DOHH2 (cell line): ENCODE measurements around the gene UGT1A6.

Experiments used
- H3F3A ChIP-seq: fragments of 200-600 bp; sonication (generic), shearing (Covaris generic); 2 replicates; pipeline ENCODE4 v1.6.0; 2016; ENCODE audit warnings: antibody characterized with exemption, mild to moderate bottlenecking; ENCODE audit not compliant: control insufficient read depth, insufficient read depth
- H3K27ac ChIP-seq: fragments of 200-600 bp; sonication (generic); 2 replicates; pipeline ENCODE4 v1.5.1; 2014; ENCODE audit warnings: low read depth, mild to moderate bottlenecking, low read length, moderate library complexity
- H3K27me3 ChIP-seq: fragments of 200-600 bp; sonication (generic); 2 replicates; pipeline ENCODE4 v1.6.1; 2014; ENCODE audit warnings: mild to moderate bottlenecking, low read length, mixed read lengths; ENCODE audit not compliant: control insufficient read depth
- H3K36me3 ChIP-seq: fragments of 200-600 bp; sonication (generic); 2 replicates; pipeline ENCODE4 v1.6.1; 2014; ENCODE audit warnings: mild to moderate bottlenecking, low read length, moderate library complexity, mixed read lengths; ENCODE audit not compliant: control insufficient read depth
- H3K4me1 ChIP-seq: fragments of 200-600 bp; sonication (generic); 2 replicates; pipeline ENCODE4 v1.6.1; 2014; ENCODE audit warnings: mild to moderate bottlenecking, low read length, mixed read lengths; ENCODE audit not compliant: control insufficient read depth
- H3K4me2 ChIP-seq: fragments of 200-600 bp; sonication (generic); 2 replicates; pipeline ENCODE4 v1.6.0; 2014; ENCODE audit warnings: mild to moderate bottlenecking, low read length, moderate library complexity
- H3K4me3 ChIP-seq: fragments of 200-600 bp; sonication (generic); 2 replicates; pipeline ENCODE4 v1.5.1; 2014; ENCODE audit warnings: mild to moderate bottlenecking, low read length, mixed read lengths
- H3K79me2 ChIP-seq: fragments of 200-600 bp; sonication (generic); 2 replicates; pipeline ENCODE4 v1.6.1; 2014; ENCODE audit warnings: mild to moderate bottlenecking, low read length, mixed read lengths; ENCODE audit not compliant: control insufficient read depth
- H3K9me2 ChIP-seq: fragments of 200-600 bp; sonication (generic); replicated peaks from 2 replicates; pipeline ENCODE4 v1.6.1; 2014; ENCODE audit warnings: mild to moderate bottlenecking, low read length, mixed read lengths; ENCODE audit not compliant: control insufficient read depth
- H3K9me3 ChIP-seq: fragments of 200-600 bp; sonication (generic); 2 replicates; pipeline ENCODE4 v1.6.1; 2014; ENCODE audit warnings: antibody characterized with exemption, low read length, mixed read lengths; ENCODE audit not compliant: control insufficient read depth, insufficient read depth
- H4K20me1 ChIP-seq: fragments of 200-600 bp; sonication (generic); 2 replicates; pipeline ENCODE4 v1.6.0; 2014; ENCODE audit warnings: low read depth, mild to moderate bottlenecking, antibody characterized with exemption, low read length, moderate library complexity; ENCODE audit not compliant: control insufficient read depth, insufficient read depth
- EZH2phosphoT487 ChIP-seq: fragments of 200-600 bp; sonication (generic); IDR thresholded peaks from 2 replicates; pipeline ENCODE4 v1.6.1; 2017; ENCODE audit warnings: borderline replicate concordance, mild to moderate bottlenecking, antibody characterized with exemption, low read length, moderate library complexity, mixed read lengths
- TF ChIP-seq, protein P1 (sequence below): fragments of 200-600 bp; sonication (generic); IDR thresholded peaks from one replicate; pipeline ENCODE4 v1.5.1; 2014; ENCODE audit warnings: antibody characterized with exemption, mild to moderate bottlenecking, low read depth, low read length; ENCODE audit not compliant: poor library complexity, severe bottlenecking

UGT1A6 gene

GRCh38 chr2:233794128-233794658, 101.5 kb downstream of the UGT1A6 start:
- Histone ChIP-seq H3F3A (no peaks in the 10 kb centered on the region), H3K79me2 (no peaks in the 10 kb centered on the region), H3K9me3 (no peaks in the 10 kb centered on the region), H4K20me1 (no peaks in the 10 kb centered on the region), H3K4me3 (no peak overlapping the region), H3K4me2 (no peak overlapping the region), H3K36me3 (no peaks in the 10 kb centered on the region), H3K9me2 (no peaks in the 10 kb centered on the region), H3K27me3 (no peaks in the 10 kb centered on the region), H3K27ac (no peak overlapping the region), H3K4me1 (peaks cover 5% of the 10 kb centered on the region; the same call in 1 of the 2 replicates)
- TF ChIP-seq, protein P1, sequence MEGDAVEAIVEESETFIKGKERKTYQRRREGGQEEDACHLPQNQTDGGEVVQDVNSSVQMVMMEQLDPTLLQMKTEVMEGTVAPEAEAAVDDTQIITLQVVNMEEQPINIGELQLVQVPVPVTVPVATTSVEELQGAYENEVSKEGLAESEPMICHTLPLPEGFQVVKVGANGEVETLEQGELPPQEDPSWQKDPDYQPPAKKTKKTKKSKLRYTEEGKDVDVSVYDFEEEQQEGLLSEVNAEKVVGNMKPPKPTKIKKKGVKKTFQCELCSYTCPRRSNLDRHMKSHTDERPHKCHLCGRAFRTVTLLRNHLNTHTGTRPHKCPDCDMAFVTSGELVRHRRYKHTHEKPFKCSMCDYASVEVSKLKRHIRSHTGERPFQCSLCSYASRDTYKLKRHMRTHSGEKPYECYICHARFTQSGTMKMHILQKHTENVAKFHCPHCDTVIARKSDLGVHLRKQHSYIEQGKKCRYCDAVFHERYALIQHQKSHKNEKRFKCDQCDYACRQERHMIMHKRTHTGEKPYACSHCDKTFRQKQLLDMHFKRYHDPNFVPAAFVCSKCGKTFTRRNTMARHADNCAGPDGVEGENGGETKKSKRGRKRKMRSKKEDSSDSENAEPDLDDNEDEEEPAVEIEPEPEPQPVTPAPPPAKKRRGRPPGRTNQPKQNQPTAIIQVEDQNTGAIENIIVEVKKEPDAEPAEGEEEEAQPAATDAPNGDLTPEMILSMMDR, result no peak
- no peak for TF ChIP-seq EZH2phosphoT487

DNA sequence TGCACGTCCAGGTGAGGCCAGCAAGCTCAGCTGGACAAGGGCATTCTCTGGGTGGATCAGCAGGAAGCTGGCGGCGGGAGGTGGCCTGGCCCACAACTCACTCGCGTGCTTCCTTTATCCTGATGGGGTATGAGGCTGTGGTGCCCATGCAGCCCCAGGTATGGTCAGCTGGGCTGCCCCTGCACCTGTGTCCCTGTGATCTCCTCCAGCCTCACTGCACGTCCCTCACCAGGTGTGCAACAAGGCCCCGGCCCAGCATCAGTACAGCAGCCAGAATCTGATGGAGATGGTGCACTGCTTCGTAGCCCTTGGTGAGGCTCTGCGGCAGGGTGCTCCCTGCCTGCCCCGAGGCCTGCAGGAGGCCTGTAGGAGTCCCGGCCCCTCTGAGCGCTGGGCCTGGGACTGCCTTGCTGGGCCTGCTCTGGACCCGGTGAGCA, 103.1 kb downstream of the UGT1A6 start:
- Histone ChIP-seq H4K20me1 (no peaks in the 10 kb centered on the region), H3K4me1 (no peaks in the 10 kb centered on the region), H3K9me2 (no peaks in the 10 kb centered on the region), H3F3A (no peaks in the 10 kb centered on the region), H3K4me2 (no peak overlapping the region), H3K27ac (no peak overlapping the region), H3K4me3 (no peak overlapping the region), H3K79me2 (no peaks in the 10 kb centered on the region), H3K36me3 (no peaks in the 10 kb centered on the region), H3K27me3 (no peaks in the 10 kb centered on the region), H3K9me3 (no peaks in the 10 kb centered on the region)
- TF ChIP-seq EZH2phosphoT487, result no peak
- TF ChIP-seq, protein P1, result no peak

- no peak overlapping the region for H3K27ac ChIP-seq
- no peaks in the 10 kb centered on the region for H3K9me3 ChIP-seq
- H3K4me2 ChIP-seq, result no peak overlapping the region
- H3F3A ChIP-seq, result no peaks in the 10 kb centered on the region
- H3K9me2 ChIP-seq, result no peaks in the 10 kb centered on the region
- peaks cover 4% of the 10 kb centered on the region for H3K4me1 ChIP-seq
- H3K36me3 ChIP-seq, result no peaks in the 10 kb centered on the region
- H3K27me3 ChIP-seq, result no peaks in the 10 kb centered on the region
- H3K4me3 ChIP-seq, result no peak overlapping the region
- H4K20me1 ChIP-seq, result no peaks in the 10 kb centered on the region
- no peak for TF ChIP-seq EZH2phosphoT487
- TF ChIP-seq, protein P1, result no peak
- no peaks in the 10 kb centered on the region for H3K79me2 ChIP-seq
Measured at GRCh38 chr2:233796254-233796653, 103.6 kb downstream of the UGT1A6 start.
